ENCODE measurements around the gene OPCML.

DNA sequence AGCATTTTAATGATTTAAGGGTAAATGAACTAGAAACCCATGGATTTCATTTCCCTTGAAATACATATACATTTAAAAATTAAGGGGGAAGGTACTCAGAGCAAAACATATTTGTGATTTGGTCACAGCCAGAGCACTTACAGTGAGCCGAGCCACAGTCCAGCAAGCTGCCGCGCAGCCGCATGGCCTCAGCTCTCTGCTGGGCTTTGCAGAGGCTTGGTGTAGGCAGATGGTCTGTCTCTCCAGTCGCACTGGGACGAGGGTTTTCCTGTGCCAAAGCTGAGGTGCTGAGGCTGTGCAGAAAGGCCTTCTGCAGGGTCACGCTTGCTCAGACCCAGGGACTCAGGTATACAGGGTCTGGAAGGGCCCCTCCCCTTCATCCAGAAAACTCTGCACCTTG, 367.3 kb downstream of the OPCML start:
- TF ChIP-seq EP300 (IDR thresholded peaks at IDR 0.05; ENCODE audit: low read depth): no peak
- TF ChIP-seq, protein P1, sequence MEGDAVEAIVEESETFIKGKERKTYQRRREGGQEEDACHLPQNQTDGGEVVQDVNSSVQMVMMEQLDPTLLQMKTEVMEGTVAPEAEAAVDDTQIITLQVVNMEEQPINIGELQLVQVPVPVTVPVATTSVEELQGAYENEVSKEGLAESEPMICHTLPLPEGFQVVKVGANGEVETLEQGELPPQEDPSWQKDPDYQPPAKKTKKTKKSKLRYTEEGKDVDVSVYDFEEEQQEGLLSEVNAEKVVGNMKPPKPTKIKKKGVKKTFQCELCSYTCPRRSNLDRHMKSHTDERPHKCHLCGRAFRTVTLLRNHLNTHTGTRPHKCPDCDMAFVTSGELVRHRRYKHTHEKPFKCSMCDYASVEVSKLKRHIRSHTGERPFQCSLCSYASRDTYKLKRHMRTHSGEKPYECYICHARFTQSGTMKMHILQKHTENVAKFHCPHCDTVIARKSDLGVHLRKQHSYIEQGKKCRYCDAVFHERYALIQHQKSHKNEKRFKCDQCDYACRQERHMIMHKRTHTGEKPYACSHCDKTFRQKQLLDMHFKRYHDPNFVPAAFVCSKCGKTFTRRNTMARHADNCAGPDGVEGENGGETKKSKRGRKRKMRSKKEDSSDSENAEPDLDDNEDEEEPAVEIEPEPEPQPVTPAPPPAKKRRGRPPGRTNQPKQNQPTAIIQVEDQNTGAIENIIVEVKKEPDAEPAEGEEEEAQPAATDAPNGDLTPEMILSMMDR (IDR thresholded peaks at IDR 0.05): no peak
- no peak for TF ChIP-seq POLR2A (IDR thresholded peaks at IDR 0.05)

All from transverse colon (tissue), 3 donors.